Astrocyte (in vitro differentiated cells and primary cell): ENCODE data around the gene ZHX3. TPM values are rescaled to one million over a fixed set of nuclear protein-coding genes. Genes with fewer than 3 reads are reported as not detected.

Source experiments
- DNase-seq: peaks from one replicate; pipeline ENCODE4 v3.0.0-alpha.2; 2010; ENCODE audit warnings: low read depth
- FAIRE-seq: peaks from 2 replicates; lab custom pipeline; 2011; peaks lifted over from hg19 to GRCh38; lab: Jason Lieb, UNC
- H2AFZ ChIP-seq: 2 replicates; pipeline ENCODE4 v1.6.0; 2012; ENCODE audit warnings: low read depth, low read length, inconsistent platforms
- H3K27ac ChIP-seq: 2 replicates; pipeline ENCODE4 v1.5.1; 2011; ENCODE audit warnings: low read depth, low read length, inconsistent platforms
- H3K27me3 ChIP-seq: 2 replicates; pipeline ENCODE4 v1.6.0; 2011; ENCODE audit warnings: low read length, inconsistent platforms; ENCODE audit not compliant: insufficient read depth
- H3K36me3 ChIP-seq: 2 replicates; pipeline ENCODE4 v1.5.1; 2011; ENCODE audit warnings: low read length, inconsistent platforms; ENCODE audit not compliant: insufficient read depth
- H3K4me1 ChIP-seq: 2 replicates; pipeline ENCODE4 v1.5.1; 2011; ENCODE audit warnings: low read length, inconsistent platforms; ENCODE audit not compliant: insufficient read depth
- H3K4me2 ChIP-seq: 2 replicates; pipeline ENCODE4 v1.6.0; 2012; ENCODE audit warnings: low read length, inconsistent platforms
- H3K4me3 ChIP-seq: 2 replicates; pipeline ENCODE4 v1.5.1; 2011; ENCODE audit warnings: low read depth, mild to moderate bottlenecking, low read length, inconsistent platforms; ENCODE audit not compliant: insufficient read depth
- H3K79me2 ChIP-seq: 2 replicates; pipeline ENCODE4 v1.6.0; 2012; ENCODE audit warnings: mild to moderate bottlenecking, low read length, inconsistent platforms; ENCODE audit not compliant: insufficient read depth
- H3K9ac ChIP-seq: 2 replicates; pipeline ENCODE4 v1.6.0; 2012; ENCODE audit warnings: mild to moderate bottlenecking, low read length, inconsistent platforms
- H3K9me3 ChIP-seq: 2 replicates; pipeline ENCODE4 v1.5.1; 2012; ENCODE audit warnings: low read depth, mild to moderate bottlenecking, low read length, inconsistent platforms; ENCODE audit not compliant: insufficient read depth
- H4K20me1 ChIP-seq: 2 replicates; pipeline ENCODE4 v1.6.0; 2012; ENCODE audit warnings: low read length, inconsistent platforms; ENCODE audit not compliant: insufficient read depth
- H3K27ac Mint-ChIP-seq: one replicate; pipeline ENCODE4 v1.8.0; 2021; ENCODE audit warnings: mild to moderate bottlenecking, mixed read lengths; ENCODE audit not compliant: unreplicated experiment
- H3K27me3 Mint-ChIP-seq: one replicate; pipeline ENCODE4 v1.8.0; 2021; ENCODE audit warnings: low read depth, mixed read lengths; ENCODE audit not compliant: unreplicated experiment
- H3K36me3 Mint-ChIP-seq: one replicate; pipeline ENCODE4 v1.8.0; 2021; ENCODE audit warnings: low read depth, mixed read lengths; ENCODE audit not compliant: unreplicated experiment
- H3K4me1 Mint-ChIP-seq: one replicate; pipeline ENCODE4 v1.8.0; 2021; ENCODE audit warnings: low read depth, mixed read lengths; ENCODE audit not compliant: unreplicated experiment
- H3K4me3 Mint-ChIP-seq: one replicate; pipeline ENCODE4 v1.8.0; 2021; ENCODE audit warnings: mild to moderate bottlenecking, moderate library complexity, mixed read lengths; ENCODE audit not compliant: unreplicated experiment
- H3K9me3 Mint-ChIP-seq: one replicate; pipeline ENCODE4 v1.8.0; 2021; ENCODE audit warnings: mild to moderate bottlenecking, mixed read lengths; ENCODE audit not compliant: unreplicated experiment
- EZH2 ChIP-seq: IDR thresholded peaks from 2 replicates; pipeline ENCODE4 v1.6.1; 2012; ENCODE audit warnings: mild to moderate bottlenecking, low read length, inconsistent platforms; ENCODE audit not compliant: insufficient read depth
- total RNA-seq: library from RNA; stranded (reverse); gene quantifications from 2 replicates; pipeline ENCODE4 v1.2.1, GENCODE V29; 2021
- TF ChIP-seq, protein P1 (sequence below): IDR thresholded peaks from 2 replicates; pipeline ENCODE4 v1.5.1; 2011; ENCODE audit warnings: low read depth, mild to moderate bottlenecking, inconsistent platforms, low read length, moderate library complexity; ENCODE audit not compliant: insufficient read depth

The ZHX3 gene
- total RNA-seq, 1 donor from 2014 or later = 41.6 TPM

GRCh38 chr20:41223112-41223511 is 94.4 kb downstream of the ZHX3 start:
- no peak overlapping the region for H3K27ac ChIP-seq
- H3K4me3 ChIP-seq = no peak overlapping the region
- no peaks in the 10 kb centered on the region for H3K36me3 Mint-ChIP-seq
- no peak overlapping the region for H3K9ac ChIP-seq
- no peaks in the 10 kb centered on the region for H3K27me3 Mint-ChIP-seq
- peak; percentile 5 for FAIRE-seq
- no peak overlapping the region for H2AFZ ChIP-seq
- H3K4me3 Mint-ChIP-seq = no peak overlapping the region
- no peak overlapping the region for H3K27ac Mint-ChIP-seq
- H3K36me3 ChIP-seq = no peaks in the 10 kb centered on the region
- no peaks in the 10 kb centered on the region for H3K9me3 Mint-ChIP-seq
- no peaks in the 10 kb centered on the region for H3K9me3 ChIP-seq
- peaks cover 14% of the 10 kb centered on the region for H3K4me1 Mint-ChIP-seq
- no peaks in the 10 kb centered on the region for H3K79me2 ChIP-seq
- DNase-seq = peak; percentile 52
- H3K27me3 ChIP-seq = no peaks in the 10 kb centered on the region
- H4K20me1 ChIP-seq = peaks cover 13% of the 10 kb centered on the region
- no peaks in the 10 kb centered on the region for H3K4me1 ChIP-seq
- H3K4me2 ChIP-seq = no peak overlapping the region
- TF ChIP-seq, protein P1, sequence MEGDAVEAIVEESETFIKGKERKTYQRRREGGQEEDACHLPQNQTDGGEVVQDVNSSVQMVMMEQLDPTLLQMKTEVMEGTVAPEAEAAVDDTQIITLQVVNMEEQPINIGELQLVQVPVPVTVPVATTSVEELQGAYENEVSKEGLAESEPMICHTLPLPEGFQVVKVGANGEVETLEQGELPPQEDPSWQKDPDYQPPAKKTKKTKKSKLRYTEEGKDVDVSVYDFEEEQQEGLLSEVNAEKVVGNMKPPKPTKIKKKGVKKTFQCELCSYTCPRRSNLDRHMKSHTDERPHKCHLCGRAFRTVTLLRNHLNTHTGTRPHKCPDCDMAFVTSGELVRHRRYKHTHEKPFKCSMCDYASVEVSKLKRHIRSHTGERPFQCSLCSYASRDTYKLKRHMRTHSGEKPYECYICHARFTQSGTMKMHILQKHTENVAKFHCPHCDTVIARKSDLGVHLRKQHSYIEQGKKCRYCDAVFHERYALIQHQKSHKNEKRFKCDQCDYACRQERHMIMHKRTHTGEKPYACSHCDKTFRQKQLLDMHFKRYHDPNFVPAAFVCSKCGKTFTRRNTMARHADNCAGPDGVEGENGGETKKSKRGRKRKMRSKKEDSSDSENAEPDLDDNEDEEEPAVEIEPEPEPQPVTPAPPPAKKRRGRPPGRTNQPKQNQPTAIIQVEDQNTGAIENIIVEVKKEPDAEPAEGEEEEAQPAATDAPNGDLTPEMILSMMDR = no peak
- no peak for TF ChIP-seq EZH2

GRCh38 chr20:41222703-41223102 is 94.8 kb downstream of the ZHX3 start:
- H3K27ac ChIP-seq = no peak overlapping the region
- FAIRE-seq (no peak), DNase-seq (no peak)
- H4K20me1 ChIP-seq = peaks cover 16% of the 10 kb centered on the region
- H3K9me3 Mint-ChIP-seq = no peaks in the 10 kb centered on the region
- no peak for TF ChIP-seq EZH2
- no peak overlapping the region for H3K4me3 Mint-ChIP-seq
- no peak overlapping the region for H3K4me3 ChIP-seq
- H3K36me3 ChIP-seq = no peaks in the 10 kb centered on the region
- H3K27ac Mint-ChIP-seq = no peak overlapping the region
- H2AFZ ChIP-seq = no peak overlapping the region
- no peaks in the 10 kb centered on the region for H3K27me3 Mint-ChIP-seq
- no peak overlapping the region for H3K9ac ChIP-seq
- no peaks in the 10 kb centered on the region for H3K9me3 ChIP-seq
- no peaks in the 10 kb centered on the region for H3K79me2 ChIP-seq
- no peaks in the 10 kb centered on the region for H3K4me1 ChIP-seq
- H3K4me2 ChIP-seq = no peak overlapping the region
- H3K4me1 Mint-ChIP-seq = peaks cover 14% of the 10 kb centered on the region
- no peaks in the 10 kb centered on the region for H3K27me3 ChIP-seq
- H3K36me3 Mint-ChIP-seq = no peaks in the 10 kb centered on the region

DNA sequence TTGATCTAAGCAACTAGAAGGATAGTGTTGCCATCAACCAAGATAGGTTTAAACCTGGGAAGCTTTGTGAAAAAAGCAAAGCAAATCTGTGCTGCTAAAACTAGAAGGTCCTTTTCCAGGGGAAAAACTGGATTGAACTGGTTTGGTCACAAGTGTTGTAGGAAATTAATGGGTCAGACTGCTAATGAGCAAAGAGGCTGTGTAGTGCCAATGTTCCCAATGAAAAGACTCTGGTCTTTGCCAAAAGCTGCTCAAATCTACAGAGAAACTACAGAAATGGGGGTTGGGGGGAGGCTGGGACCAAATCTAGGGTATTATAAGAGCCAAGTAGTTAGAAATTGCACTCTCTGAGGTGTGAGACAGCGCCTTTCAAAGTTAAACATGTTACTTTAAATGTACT is 95.2 kb downstream of the ZHX3 start:
- H3K9me3 ChIP-seq = no peaks in the 10 kb centered on the region
- H3K9ac ChIP-seq = no peak overlapping the region
- H3K27me3 Mint-ChIP-seq = no peaks in the 10 kb centered on the region
- H3K4me2 ChIP-seq = no peak overlapping the region
- peaks cover 17% of the 10 kb centered on the region for H4K20me1 ChIP-seq
- no peak for TF ChIP-seq EZH2
- TF ChIP-seq, protein P1 = no peak
- no peaks in the 10 kb centered on the region for H3K4me1 ChIP-seq
- H3K36me3 Mint-ChIP-seq = no peaks in the 10 kb centered on the region
- H2AFZ ChIP-seq = no peak overlapping the region
- H3K36me3 ChIP-seq = no peaks in the 10 kb centered on the region
- no peak overlapping the region for H3K27ac Mint-ChIP-seq
- DNase-seq (no peak), FAIRE-seq (no peak)
- no peaks in the 10 kb centered on the region for H3K27me3 ChIP-seq
- no peaks in the 10 kb centered on the region for H3K9me3 Mint-ChIP-seq
- H3K4me1 Mint-ChIP-seq = peaks cover 14% of the 10 kb centered on the region
- no peaks in the 10 kb centered on the region for H3K79me2 ChIP-seq
- H3K4me3 Mint-ChIP-seq = no peak overlapping the region
- H3K4me3 ChIP-seq = no peak overlapping the region
- no peak overlapping the region for H3K27ac ChIP-seq
